Transverse colon (tissue), 4 donors: ENCODE measurements around the gene AKAP4. TPM values are rescaled to one million over a fixed set of nuclear protein-coding genes. Genes with fewer than 3 reads are reported as not detected.
A peak's percentile ranks its signal among the peaks of the same experiment; 100 is the strongest.

Experiments used
- DNase-seq: peaks from one replicate; pipeline ENCODE4 v3.0.0-alpha.2; 2019
- H3K27ac ChIP-seq, 4 donors: fragments of 200-600 bp; sonication (generic); 2 replicates each; pipeline ENCODE4 v1.5.1; 2016 to 2018; ENCODE audit warnings: inconsistent platforms in 4 of 4
- H3K27me3 ChIP-seq: fragments of 200-600 bp; sonication (generic); 2 replicates; pipeline ENCODE4 v1.5.1; 2017; ENCODE audit warnings: inconsistent platforms
- H3K36me3 ChIP-seq, 4 donors: fragments of 200-600 bp; sonication (generic); 2 replicates each; pipeline ENCODE4 v1.5.1; 2017 to 2019; ENCODE audit warnings: inconsistent platforms in 4 of 4
- H3K4me1 ChIP-seq, 4 donors: fragments of 200-600 bp; sonication (generic); 2 replicates each; pipeline ENCODE4 v1.5.1; 2017 to 2020; ENCODE audit warnings: inconsistent platforms in 4 of 4
- H3K4me3 ChIP-seq, 4 donors: fragments of 200-600 bp; sonication (generic); 1 replicate in 1 of 4; 2 replicates in 3 of 4; pipeline versions ENCODE4 v1.5.1 to v1.6.1; 2017 to 2019; ENCODE audit warnings: inconsistent platforms in 4 of 4
- H3K9me3 ChIP-seq, 2 donors: fragments of 200-600 bp; sonication (generic); 2 replicates each; pipeline ENCODE4 v1.5.1; 2017 to 2019; ENCODE audit warnings: inconsistent platforms in 2 of 2
- CTCF ChIP-seq, 5 experiments: fragments of 200-600 bp in 3 of 5; fragments of 450-650 bp in 2 of 5; sonication (generic) in 3 of 5; IDR thresholded peaks; 1 replicate in 2 of 5; 2 replicates in 3 of 5; pipeline ENCODE4 v1.5.1; 2016 to 2017; ENCODE audit warnings: antibody characterized with exemption in 5 of 5, inconsistent platforms in 3 of 5, mild to moderate bottlenecking in 2 of 5, moderate library complexity in 1 of 5
- EP300 ChIP-seq: sonication (generic); formaldehyde crosslinking; IDR thresholded peaks from one replicate; pipeline ENCODE4 v1.6.1; 2017; ENCODE audit warnings: antibody characterized with exemption, low read depth
- POLR2A ChIP-seq: fragments of 450-650 bp; IDR thresholded peaks from one replicate; pipeline ENCODE4 v1.6.1; 2016; ENCODE audit warnings: antibody characterized with exemption, mild to moderate bottlenecking, moderate library complexity
- POLR2AphosphoS5 ChIP-seq, 3 donors: sonication (generic); formaldehyde crosslinking; IDR thresholded peaks; one replicate each; pipeline ENCODE4 v1.6.1; 2016; ENCODE audit warnings: antibody characterized with exemption in 3 of 3
- WGBS, 2 donors: methylation state at CpG; one replicate each; pipeline ENCODE4 v1.1.5; 2018; ENCODE audit warnings: low coverage in 1 of 2; 5-methylcytosine and 5-hydroxymethylcytosine counted together
- in situ Hi-C, 4 donors: fragments of 200-750 bp; cut with MboI; loops; one replicate each; pipeline versions ENCODE4 v1.15.0 to v1.15.1; 2017; ENCODE audit warnings: low sequenced_read_pairs in 3 of 4, low pct_ligation_motif_present in 1 of 4, low pct_unique_long_range_greater_than_20kb in 1 of 4
- intact Hi-C: fragments of 100-400 bp; cut with DNase I; formaldehyde crosslinking; loops from one replicate; pipeline ENCODE4 v1.15.1; 2023; ENCODE audit warnings: low total_unique reads
- total RNA-seq, 4 donors: library from RNA; depleted of rRNA; stranded (reverse); fragments of >200 nt; gene quantifications; one replicate each; pipeline ENCODE4 v1.1.0, GENCODE V29; 2016

The AKAP4 gene
- total RNA-seq, 4 donors from 2014 or later: not detected

DNA sequence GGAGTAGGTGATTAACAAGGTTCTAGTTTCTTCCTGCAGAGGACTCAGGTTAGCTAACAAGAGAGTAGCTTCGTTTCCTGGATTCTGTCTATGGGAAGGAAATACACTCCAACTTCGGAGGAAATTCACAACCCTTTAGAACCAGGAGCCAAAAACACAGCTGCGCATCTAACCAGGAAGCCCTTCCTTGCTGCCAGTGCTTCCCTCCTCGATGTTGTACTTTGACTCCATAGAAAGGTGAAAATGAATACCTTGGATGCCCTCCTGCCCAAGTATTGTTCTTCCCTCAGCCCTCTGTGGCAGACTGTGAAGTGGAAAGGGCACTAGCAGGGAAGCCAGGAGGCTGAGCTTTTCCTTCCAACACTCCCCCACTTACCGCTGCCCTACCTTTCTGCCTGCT lies 35.1 kb downstream of the AKAP4 start:
- H3K9me3 ChIP-seq: no peaks in the 10 kb centered on the region
- no peak overlapping the region for H3K4me3 ChIP-seq
- H3K27ac ChIP-seq: no peak overlapping the region
- TF ChIP-seq CTCF (IDR thresholded peaks at IDR 0.05): no peak
- TF ChIP-seq EP300: no peak
- no peak for TF ChIP-seq POLR2AphosphoS5 (IDR thresholded peaks at IDR 0.05)
- no peak for TF ChIP-seq POLR2A
- no peaks in the 10 kb centered on the region for H3K4me1 ChIP-seq
- DNase-seq: no peak
- no peaks in the 10 kb centered on the region for H3K27me3 ChIP-seq
- WGBS, 2 donors: 58% methylated on average over 5 of the region's 5 CpGs; no CpG with 5 or more reads in 1 of the 2 donors
- intact Hi-C loops: no loop called here
- H3K36me3 ChIP-seq: no peaks in the 10 kb centered on the region
- in situ Hi-C loops: no loop called here

GRCh38 chrX:50161127-50161526 lies 39.7 kb downstream of the AKAP4 start:
- no peaks in the 10 kb centered on the region for H3K9me3 ChIP-seq
- intact Hi-C loops: no loop called here
- no peak for TF ChIP-seq POLR2AphosphoS5 (IDR thresholded peaks at IDR 0.05)
- no peak for TF ChIP-seq CTCF (IDR thresholded peaks at IDR 0.05)
- no peak for TF ChIP-seq EP300
- TF ChIP-seq POLR2A: no peak
- in situ Hi-C loops: no loop called here
- no peak overlapping the region for H3K27ac ChIP-seq
- no peak overlapping the region for H3K4me3 ChIP-seq
- no peak for DNase-seq
- no peaks in the 10 kb centered on the region for H3K27me3 ChIP-seq
- 35 to 44% methylated on average over 2 to 3 of the region's 3 CpGs for WGBS, 2 donors
- peaks cover 0 to 9% (median 0%) of the 10 kb centered on the region in 4 donors for H3K4me1 ChIP-seq
- H3K36me3 ChIP-seq: no peaks in the 10 kb centered on the region

DNA sequence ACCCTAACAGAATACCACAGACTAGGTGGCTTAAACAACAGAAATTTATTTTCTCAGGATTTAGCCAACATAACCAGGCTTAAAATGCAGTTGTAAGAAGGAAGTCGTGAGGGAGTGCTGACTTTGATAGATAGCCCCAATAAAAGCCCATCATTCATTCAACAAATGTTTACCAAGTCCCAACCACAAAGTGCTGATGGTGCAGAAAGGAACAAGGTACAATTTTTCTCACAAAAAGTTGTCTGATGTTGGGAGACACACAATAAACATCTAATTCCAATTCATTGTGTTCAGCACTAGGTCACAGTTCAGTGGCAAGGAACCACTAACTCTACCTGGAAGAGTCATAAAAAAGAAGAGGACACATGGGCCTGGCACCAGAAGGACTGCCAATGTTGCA lies 42.2 kb downstream of the AKAP4 start:
- in situ Hi-C loops: no loop called here
- Histone ChIP-seq H3K36me3 (no peaks in the 10 kb centered on the region), H3K4me1 (peaks cover 0 to 9% (median 0%) of the 10 kb centered on the region in 4 donors), H3K27ac (peak overlapping the region; percentile 23 to 62 (median 60)), H3K9me3 (no peaks in the 10 kb centered on the region), H3K4me3 (no peak overlapping the region), H3K27me3 (no peaks in the 10 kb centered on the region)
- TF ChIP-seq POLR2AphosphoS5 (IDR thresholded peaks at IDR 0.05) (no peak), EP300 (no peak), POLR2A (no peak), CTCF (IDR thresholded peaks at IDR 0.05) (no peak)
- DNase-seq: no peak
- 17% methylated on average over 1 of the region's 1 CpG; no CpG with 5 or more reads in 1 of the 2 donors for WGBS, 2 donors
- intact Hi-C loops: no loop called here

- Histone ChIP-seq H3K4me1 (peaks cover 0 to 9% (median 0%) of the 10 kb centered on the region in 4 donors), H3K27me3 (no peaks in the 10 kb centered on the region), H3K9me3 (no peaks in the 10 kb centered on the region), H3K27ac (peak overlapping the region; percentile 23 to 62 (median 60)), H3K36me3 (no peaks in the 10 kb centered on the region), H3K4me3 (no peak overlapping the region)
- in situ Hi-C loops (no loop called here), intact Hi-C loops (no loop called here)
- TF ChIP-seq POLR2A (no peak), POLR2AphosphoS5 (IDR thresholded peaks at IDR 0.05) (no peak), CTCF (IDR thresholded peaks at IDR 0.05) (no peak), EP300 (no peak)
- DNase-seq: peak; percentile 49
- 32 to 40% methylated on average over 1 to 4 of the region's 4 CpGs for WGBS, 2 donors
Observed at GRCh38 chrX:50157545-50158135, 43.2 kb downstream of the AKAP4 start.
